Epithelial cell of proximal tubule (primary cell): Measurements from ENCODE around the gene CDH7. TPM values are rescaled to one million over a fixed set of nuclear protein-coding genes. Genes with fewer than 3 reads are reported as not detected.
A peak's percentile ranks its signal among the peaks of the same experiment; 100 is the strongest.

ENCODE experiments used
- DNase-seq: peaks from one replicate; pipeline ENCODE4 v3.0.0-alpha.2; 2011; ENCODE audit warnings: low read depth
- H3K4me3 ChIP-seq: 2 replicates; pipeline ENCODE4 v1.5.1; 2011; ENCODE audit warnings: low read depth, mild to moderate bottlenecking, low read length
- total RNA-seq: library from RNA; depleted of rRNA; stranded (reverse); fragments of >200 nt; gene quantifications from 2 replicates; pipeline ENCODE4 v1.2.3, GENCODE V29; 2015
- TF ChIP-seq, protein P1 (sequence below): conservative IDR thresholded peaks from 2 replicates; pipeline ENCODE4 v1.5.1; 2012; ENCODE audit warnings: low read depth, mild to moderate bottlenecking, low read length

The CDH7 gene
- total RNA-seq, result not detected in 2 replicates

GRCh38 chr18:65750389-65751154 lies at the start of gene CDH7:
TSS of gene CDH7 (plus strand) at chr18:65751012. CDS start at chr18:65762843, 11,831 bp downstream.
- TF ChIP-seq, protein P1, sequence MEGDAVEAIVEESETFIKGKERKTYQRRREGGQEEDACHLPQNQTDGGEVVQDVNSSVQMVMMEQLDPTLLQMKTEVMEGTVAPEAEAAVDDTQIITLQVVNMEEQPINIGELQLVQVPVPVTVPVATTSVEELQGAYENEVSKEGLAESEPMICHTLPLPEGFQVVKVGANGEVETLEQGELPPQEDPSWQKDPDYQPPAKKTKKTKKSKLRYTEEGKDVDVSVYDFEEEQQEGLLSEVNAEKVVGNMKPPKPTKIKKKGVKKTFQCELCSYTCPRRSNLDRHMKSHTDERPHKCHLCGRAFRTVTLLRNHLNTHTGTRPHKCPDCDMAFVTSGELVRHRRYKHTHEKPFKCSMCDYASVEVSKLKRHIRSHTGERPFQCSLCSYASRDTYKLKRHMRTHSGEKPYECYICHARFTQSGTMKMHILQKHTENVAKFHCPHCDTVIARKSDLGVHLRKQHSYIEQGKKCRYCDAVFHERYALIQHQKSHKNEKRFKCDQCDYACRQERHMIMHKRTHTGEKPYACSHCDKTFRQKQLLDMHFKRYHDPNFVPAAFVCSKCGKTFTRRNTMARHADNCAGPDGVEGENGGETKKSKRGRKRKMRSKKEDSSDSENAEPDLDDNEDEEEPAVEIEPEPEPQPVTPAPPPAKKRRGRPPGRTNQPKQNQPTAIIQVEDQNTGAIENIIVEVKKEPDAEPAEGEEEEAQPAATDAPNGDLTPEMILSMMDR, result no peak
- H3K4me3 ChIP-seq, result no peak within 1 kb of the TSS

GRCh38 chr18:65704046-65704445 lies 46.8 kb upstream of the CDH7 start:
- no peak for DNase-seq
- H3K4me3 ChIP-seq, result no peak overlapping the region
- TF ChIP-seq, protein P1, result no peak

More at GRCh38 chr18:65750389-65751154, at the start of gene CDH7:
- DNase-seq, result no peak

DNA sequence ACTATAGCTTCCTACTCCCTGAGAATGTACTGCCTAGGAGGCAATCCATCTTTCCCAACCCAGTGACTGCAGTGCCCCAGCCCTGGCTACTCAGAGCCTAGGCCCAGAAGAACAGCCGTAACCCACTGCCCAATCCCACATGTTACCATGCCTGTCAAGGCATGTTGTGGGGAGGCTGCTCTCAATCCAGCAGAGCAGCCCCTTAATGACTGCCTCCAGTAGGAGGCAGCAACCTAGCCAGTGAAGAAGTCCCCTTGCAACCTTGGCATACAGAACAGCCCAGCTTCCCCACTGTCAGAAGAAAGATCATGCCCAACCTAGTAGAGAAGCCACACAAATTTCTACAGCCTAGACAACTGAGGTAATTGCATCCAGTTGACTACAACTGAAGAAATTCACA lies 44.2 kb upstream of the CDH7 start:
- DNase-seq, result no peak
- TF ChIP-seq, protein P1, result no peak
- H3K4me3 ChIP-seq, result no peak overlapping the region

GRCh38 chr18:65711493-65711892 lies 39.3 kb upstream of the CDH7 start:
- DNase-seq, result no peak
- TF ChIP-seq, protein P1, result no peak
- no peak overlapping the region for H3K4me3 ChIP-seq

DNA sequence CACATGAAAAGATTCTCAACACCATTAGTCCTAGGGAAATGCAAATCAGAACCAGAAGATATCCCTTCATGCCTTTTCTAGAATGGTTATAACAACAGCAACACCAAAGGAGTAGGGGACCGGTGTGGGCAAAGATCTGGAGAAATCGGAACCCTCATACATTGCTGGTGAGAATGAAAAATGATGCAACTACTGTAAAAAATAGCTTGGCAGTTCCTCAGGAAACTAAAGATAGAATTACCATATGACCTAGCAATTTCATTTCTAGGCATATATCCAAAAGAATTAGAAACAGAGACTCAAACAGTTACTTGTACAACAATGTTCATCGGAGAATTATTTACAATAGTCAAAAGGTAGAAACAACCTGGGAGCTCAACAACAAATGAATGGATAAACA lies 29.2 kb upstream of the CDH7 start:
- no peak for DNase-seq
- TF ChIP-seq, protein P1, result no peak
- H3K4me3 ChIP-seq, result no peak overlapping the region

DNA sequence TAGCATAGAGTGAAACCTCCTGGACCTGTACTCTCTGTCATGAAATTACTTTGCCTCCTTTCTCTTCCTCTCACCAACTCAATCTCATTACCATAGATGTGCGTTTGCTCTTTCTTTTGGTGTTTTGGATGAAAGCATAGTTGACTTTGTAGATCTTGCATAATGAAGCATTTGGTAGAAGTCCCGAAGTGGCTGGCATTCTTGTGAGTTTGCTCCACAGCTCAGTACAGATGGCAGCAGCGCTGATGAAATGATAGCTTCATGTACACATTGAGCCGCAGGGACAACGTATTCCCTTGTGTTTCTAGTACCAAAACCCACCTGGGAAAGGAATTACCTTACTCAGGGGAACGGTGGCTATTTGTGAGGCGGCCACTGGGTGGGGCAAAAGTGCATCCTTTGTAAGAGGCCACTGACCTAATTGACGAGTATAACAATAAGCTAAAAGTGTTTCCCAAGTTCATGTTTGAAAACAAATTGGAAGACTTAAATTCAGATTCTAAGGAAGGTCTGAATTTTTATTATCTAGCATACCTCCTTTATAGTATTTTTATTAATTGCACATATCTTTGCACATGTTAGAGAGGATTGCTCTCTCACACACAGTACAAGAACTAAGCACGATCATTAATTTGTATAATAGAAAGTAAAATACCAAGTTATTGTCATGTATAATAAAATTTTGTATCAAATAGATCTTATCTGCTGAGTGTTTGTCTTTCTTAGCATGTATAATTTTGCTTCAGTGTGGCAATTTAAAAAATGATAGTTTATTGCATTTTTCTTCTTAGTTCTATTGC lies 25.4 kb upstream of the CDH7 start:
- TF ChIP-seq, protein P1, result peak; percentile 55
- DNase-seq, result no peak

More for the DNA sequence above, 25.4 kb upstream of the CDH7 start:
- H3K4me3 ChIP-seq, result no peak overlapping the region
